Jurkat, Clone E6-1 (cell line): ENCODE results near the gene TPRN. TPM values are rescaled to one million over a fixed set of nuclear protein-coding genes. Genes with fewer than 3 reads are reported as not detected.
"Not testable (repeated sequence)": the region's sequence is repeated elsewhere in the genome, so short reads cannot be mapped to it uniquely, and the experiment has no call there.

Experiments used
- DNase-seq: peaks from one replicate; pipeline ENCODE4 v3.0.0-alpha.2; 2011; ENCODE audit warnings: low read depth, low spot score
- H3K4me3 ChIP-seq: 2 replicates; pipeline ENCODE4 v1.5.1; 2011; ENCODE audit warnings: mild to moderate bottlenecking, low read length, control low read depth, moderate library complexity
- polyA plus RNA-seq: library from polyadenylated mRNA; unstranded; fragments of >200 nt; gene quantifications from one replicate; pipeline ENCODE4 v1.2.1, GENCODE V29; 2012; ENCODE audit warnings: missing spikeins; ENCODE audit not compliant: insufficient read length, insufficient read depth

The TPRN gene, protein sequence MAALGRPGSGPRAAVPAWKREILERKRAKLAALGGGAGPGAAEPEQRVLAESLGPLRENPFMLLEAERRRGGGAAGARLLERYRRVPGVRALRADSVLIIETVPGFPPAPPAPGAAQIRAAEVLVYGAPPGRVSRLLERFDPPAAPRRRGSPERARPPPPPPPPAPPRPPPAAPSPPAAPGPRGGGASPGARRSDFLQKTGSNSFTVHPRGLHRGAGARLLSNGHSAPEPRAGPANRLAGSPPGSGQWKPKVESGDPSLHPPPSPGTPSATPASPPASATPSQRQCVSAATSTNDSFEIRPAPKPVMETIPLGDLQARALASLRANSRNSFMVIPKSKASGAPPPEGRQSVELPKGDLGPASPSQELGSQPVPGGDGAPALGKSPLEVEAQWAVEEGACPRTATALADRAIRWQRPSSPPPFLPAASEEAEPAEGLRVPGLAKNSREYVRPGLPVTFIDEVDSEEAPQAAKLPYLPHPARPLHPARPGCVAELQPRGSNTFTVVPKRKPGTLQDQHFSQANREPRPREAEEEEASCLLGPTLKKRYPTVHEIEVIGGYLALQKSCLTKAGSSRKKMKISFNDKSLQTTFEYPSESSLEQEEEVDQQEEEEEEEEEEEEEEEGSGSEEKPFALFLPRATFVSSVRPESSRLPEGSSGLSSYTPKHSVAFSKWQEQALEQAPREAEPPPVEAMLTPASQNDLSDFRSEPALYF
- polyA plus RNA-seq: 16.9 TPM

- peak; percentile 98 for DNase-seq
- peak within 1 kb of the TSS; percentile 78 for H3K4me3 ChIP-seq
Measured at GRCh38 chr9:137200311-137201204, at the start of gene TPRN. TSS of gene TPRN (minus strand) at chr9:137200741. CDS start at chr9:137200711, 30 bp downstream.

- no peak for DNase-seq
- no peak overlapping the region for H3K4me3 ChIP-seq
Measured at GRCh38 chr9:137247916-137248175, 47.3 kb upstream of the TPRN start.

GRCh38 chr9:137247135-137247915, 46.8 kb upstream of the TPRN start:
- H3K4me3 ChIP-seq: no peak overlapping the region
- DNase-seq: no peak

GRCh38 chr9:137245450-137246421, 45.2 kb upstream of the TPRN start:
- DNase-seq: no peak

DNA sequence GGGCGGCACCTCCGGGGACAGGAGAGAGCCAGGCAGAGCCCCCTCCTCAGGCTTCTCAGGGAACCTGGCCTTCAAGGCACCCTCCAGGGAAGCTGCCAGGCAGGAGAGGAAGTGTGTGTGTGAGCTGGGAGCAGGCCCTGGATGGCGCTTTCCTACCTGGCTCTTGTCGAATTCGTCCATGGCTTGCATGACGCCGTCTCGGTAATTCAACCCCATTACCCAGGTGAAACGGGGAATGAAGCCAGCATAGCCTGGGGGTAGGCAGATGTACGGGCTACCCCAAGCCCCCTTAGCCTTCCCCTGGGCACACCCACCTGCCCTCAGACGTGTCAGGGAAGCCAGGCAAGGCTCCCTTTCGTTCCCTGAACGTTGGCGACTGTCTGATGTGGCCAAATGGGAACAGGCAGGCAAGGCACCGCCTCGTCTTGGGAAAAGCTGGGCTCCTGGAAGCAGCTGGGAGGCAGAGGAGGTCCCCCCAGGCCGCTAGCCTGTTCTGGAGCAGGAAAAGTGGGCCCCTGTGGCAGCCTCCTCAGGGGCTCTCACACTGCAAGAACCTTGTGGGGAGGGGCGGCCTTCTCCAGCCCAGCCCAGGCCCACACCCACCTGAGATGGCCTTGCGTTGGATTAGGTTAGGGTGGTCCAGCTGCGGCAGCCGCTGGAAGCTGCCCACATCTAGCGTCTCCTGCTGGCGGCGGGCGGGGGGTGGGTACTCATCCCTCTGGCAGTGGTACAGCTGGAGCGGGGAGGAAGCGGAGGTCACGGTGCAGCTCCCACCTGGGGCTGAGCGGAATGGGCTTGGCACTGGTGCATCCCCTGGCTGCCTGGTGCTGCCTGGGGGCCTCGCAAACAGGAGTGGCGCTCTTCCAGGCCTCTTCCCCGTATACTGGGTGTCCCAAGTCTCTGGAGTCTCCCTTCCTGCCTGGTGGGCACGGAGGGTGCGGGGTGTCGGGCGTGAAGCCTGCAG, 44.2 kb upstream of the TPRN start:
- no peak overlapping the region for H3K4me3 ChIP-seq
- no peak for DNase-seq

More at GRCh38 chr9:137245450-137246421, 45.2 kb upstream of the TPRN start:
- no peak overlapping the region for H3K4me3 ChIP-seq

DNA sequence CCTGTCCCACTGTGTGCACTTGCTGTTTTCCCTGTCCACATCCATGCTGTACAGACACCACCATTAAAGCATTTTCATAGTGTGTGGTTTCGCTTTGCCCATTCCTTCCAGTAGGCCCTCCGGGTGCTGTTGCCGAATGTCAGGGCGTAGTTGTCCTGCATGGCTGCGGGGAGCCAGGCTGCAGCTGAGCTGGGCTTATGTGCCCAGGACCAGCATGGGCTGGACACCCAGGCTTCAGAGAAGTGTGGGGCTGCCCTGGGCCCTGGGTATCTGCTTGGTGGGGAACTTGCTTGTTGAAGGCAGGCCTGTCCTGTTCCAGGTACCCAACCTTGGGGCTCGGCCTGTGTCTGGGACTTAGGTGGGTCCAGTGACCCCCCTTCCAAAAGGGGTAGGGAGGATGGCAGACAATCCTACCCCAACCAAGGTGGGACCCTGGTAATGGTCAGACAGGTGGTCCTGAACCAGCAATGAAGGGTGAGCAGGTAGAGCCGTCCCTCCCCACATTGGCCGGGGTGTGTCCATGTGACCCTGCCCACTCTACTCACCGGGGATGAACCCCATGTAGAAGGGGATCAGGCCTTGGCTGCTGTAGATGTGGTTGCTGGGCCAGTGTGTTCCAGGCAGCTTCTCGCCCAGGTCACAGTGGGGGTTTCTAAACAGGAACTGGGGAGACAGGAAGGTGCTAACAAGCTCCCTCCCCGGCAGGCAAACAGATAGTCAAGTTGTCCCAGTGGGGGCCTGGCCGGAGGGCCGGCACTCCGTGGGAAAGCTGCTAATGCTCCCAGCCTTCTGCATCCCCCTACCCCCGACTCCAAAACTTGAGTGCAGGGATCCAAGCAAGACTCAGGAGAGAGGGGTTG, 43.3 kb upstream of the TPRN start:
- no peak for DNase-seq
- H3K4me3 ChIP-seq: no peak overlapping the region

GRCh38 chr9:137243266-137243625, 42.7 kb upstream of the TPRN start:
- not testable (repeated sequence) for H3K4me3 ChIP-seq, DNase-seq

DNA sequence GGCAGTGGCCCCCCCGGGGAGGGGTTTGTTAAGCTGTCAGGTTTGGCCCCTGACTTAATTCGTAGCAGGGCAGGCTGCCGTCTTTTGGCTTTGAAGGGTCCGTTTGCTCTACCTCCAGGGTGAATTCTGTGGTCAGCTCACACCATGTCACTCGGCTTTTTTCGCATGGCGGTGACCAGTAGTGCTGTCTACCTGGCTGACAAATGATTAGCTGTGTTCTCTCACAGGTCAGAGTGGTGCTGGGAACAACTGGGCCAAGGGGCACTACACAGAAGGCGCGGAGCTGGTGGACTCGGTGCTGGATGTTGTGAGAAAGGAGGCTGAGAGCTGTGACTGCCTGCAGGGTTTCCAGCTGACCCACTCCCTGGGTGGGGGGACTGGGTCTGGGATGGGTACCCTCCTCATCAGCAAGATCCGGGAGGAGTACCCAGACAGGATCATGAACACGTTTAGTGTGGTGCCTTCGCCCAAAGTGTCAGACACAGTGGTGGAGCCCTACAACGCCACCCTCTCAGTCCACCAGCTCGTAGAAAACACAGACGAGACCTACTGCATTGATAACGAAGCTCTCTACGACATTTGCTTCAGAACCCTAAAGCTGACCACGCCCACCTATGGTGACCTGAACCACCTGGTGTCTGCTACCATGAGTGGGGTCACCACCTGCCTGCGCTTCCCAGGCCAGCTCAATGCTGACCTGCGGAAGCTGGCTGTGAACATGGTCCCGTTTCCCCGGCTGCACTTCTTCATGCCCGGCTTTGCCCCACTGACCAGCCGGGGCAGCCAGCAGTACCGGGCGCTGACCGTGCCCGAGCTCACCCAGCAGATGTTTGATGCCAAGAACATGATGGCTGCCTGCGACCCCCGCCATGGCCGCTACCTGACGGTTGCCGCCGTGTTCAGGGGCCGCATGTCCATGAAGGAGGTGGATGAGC, 42.0 kb upstream of the TPRN start:
- peak overlapping the region; percentile 76 for H3K4me3 ChIP-seq
- DNase-seq: no peak

DNA sequence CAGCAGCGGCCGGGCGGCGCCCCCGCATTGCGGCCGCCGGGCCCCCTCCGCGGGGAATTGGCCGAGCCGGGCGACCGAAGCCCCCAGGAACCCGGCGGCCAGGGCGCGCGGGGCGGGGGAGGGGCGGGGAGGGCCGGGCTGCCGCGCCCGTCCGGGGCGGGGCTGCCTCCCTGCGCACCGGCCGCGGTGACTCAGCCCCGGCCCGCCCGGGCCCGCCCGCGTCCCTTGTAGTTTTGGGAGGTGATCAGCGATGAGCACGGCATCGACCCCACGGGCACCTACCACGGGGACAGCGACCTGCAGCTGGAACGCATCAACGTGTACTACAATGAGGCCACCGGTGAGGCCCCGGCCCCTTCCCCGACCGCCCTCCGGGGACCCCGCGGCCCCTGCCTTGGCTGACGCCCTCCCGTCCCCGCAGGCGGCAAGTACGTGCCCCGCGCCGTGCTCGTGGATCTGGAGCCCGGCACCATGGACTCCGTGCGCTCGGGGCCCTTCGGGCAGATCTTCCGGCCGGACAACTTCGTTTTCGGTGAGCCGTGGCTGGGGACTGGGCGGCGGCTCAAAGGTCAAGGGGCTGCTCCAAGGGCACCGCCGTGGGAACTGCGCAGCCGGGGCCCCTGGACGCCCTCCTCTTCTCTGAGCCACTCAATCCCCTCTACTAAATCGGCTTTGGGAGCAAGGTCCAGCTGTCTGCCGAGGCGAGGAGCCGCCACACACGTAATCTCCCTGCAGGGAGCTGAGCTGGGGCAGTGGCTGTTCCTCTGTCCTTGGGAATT, 41.1 kb upstream of the TPRN start:
- peak overlapping the region; percentile 76 for H3K4me3 ChIP-seq

GRCh38 chr9:137240841-137241489, 40.4 kb upstream of the TPRN start, which contains the start of gene TUBB4B:
TSS of gene TUBB4B (plus strand) at chr9:137241287. CDS start at chr9:137241361, 74 bp downstream.
- DNase-seq: peak; percentile 100
- H3K4me3 ChIP-seq: peak within 1 kb of the TSS; percentile 76

More for the DNA sequence above, 41.1 kb upstream of the TPRN start:
- DNase-seq: no peak

DNA sequence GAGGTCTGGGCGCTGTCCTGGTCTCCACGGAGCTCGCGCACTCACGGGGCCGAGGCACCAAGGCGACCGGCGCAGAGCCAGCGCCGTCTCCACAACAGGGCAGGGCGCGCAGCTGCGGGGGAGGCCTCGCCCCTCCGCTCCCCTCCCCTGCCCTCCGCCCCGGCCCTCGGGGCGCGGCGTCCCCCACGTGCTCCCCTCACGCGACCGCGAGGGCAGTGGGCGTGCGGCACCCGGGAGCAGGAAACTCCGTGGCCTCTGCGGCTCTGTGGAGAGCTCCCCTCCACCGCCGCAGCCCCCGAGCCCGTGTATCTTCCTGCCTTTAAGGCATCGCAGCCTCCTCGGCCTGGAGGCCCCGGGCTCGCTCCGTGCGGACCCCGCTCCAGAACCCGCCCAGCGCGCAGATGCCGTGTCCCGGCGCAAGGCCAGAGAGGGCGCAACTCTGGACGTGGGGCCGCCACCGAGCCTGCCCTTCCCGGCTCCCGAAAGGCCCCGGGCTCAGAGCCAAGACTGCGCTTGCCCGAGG, 39.8 kb upstream of the TPRN start:
- peak; percentile 58 for DNase-seq
- H3K4me3 ChIP-seq: peak overlapping the region; percentile 67

GRCh38 chr9:137239541-137240200, 39.1 kb upstream of the TPRN start:
- peak overlapping the region; percentile 67 for H3K4me3 ChIP-seq
- DNase-seq: not testable (repeated sequence)
